Endothelial cell of umbilical vein (primary cell): ENCODE measurements around the gene SLC17A9. TPM values are rescaled to one million over a fixed set of nuclear protein-coding genes. Genes with fewer than 3 reads are reported as not detected.

Source experiments
- BruUV-seq: library from RNA; stranded (reverse); fragments of 400-500 nt; replicated peaks from 2 replicates; lab custom pipeline; 2021; lab: Mats Ljungman, UMichigan
- CTCF ChIA-PET: fragments of 300-600, 350-600 bp; sonication (Branson Sonifier 250); formaldehyde crosslinking; loops from one replicate; lab custom pipeline; 2021; ENCODE audit warnings: antibody characterized with exemption, inconsistent platforms; lab: Charles Lee
- POLR2A ChIA-PET: fragments of 300-600, 350-600 bp; sonication (Branson Sonifier 250); formaldehyde crosslinking; loops from one replicate; lab custom pipeline; 2021; ENCODE audit warnings: antibody characterized with exemption, inconsistent platforms; lab: Charles Lee
- DNase-seq: peaks from one replicate; pipeline ENCODE4 v3.0.0-alpha.2; 2011; ENCODE audit warnings: low read depth, low spot score
- FAIRE-seq: peaks from 2 replicates; lab custom pipeline; 2011; peaks lifted over from hg19 to GRCh38; lab: Jason Lieb, UNC
- H2AFZ ChIP-seq: 2 replicates; pipeline ENCODE4 v1.6.0; 2012; ENCODE audit warnings: low read depth, low read length, control low read depth, inconsistent platforms
- H3K27ac ChIP-seq: 2 replicates; pipeline ENCODE4 v1.5.1; 2011; ENCODE audit warnings: low read depth, mild to moderate bottlenecking, control low read depth, low read length, moderate library complexity; ENCODE audit not compliant: insufficient read depth
- H3K27me3 ChIP-seq, 2 experiments: 2 replicates each; pipeline versions ENCODE4 v1.6.0 to v1.6.1; 2011; ENCODE audit warnings: low read length in 2 of 2, mixed read lengths in 1 of 2; ENCODE audit not compliant: control insufficient read depth in 2 of 2, insufficient read depth in 2 of 2
- H3K36me3 ChIP-seq, 2 experiments: 2 replicates in 1 of 2; 3 replicates in 1 of 2; pipeline ENCODE4 v1.5.1; 2011; ENCODE audit warnings: low read length in 2 of 2, mild to moderate bottlenecking in 1 of 2, moderate library complexity in 1 of 2; ENCODE audit not compliant: control insufficient read depth in 2 of 2, insufficient read depth in 2 of 2; ENCODE audit errors: extremely low read depth in 1 of 2
- H3K4me1 ChIP-seq: 3 replicates; pipeline ENCODE4 v1.5.1; 2011; ENCODE audit warnings: mild to moderate bottlenecking, low read length; ENCODE audit not compliant: control insufficient read depth, insufficient read depth; ENCODE audit errors: extremely low read depth
- H3K4me2 ChIP-seq: 2 replicates; pipeline ENCODE4 v1.6.1; 2011; ENCODE audit warnings: low read length, control low read depth, mixed read lengths; ENCODE audit not compliant: insufficient read depth
- H3K4me3 ChIP-seq, 3 experiments: fragments of 200-600 bp in 1 of 3; sonication (generic), shearing (Covaris generic) in 1 of 3; replicated peaks in 1 of 3; 2 replicates each; pipeline ENCODE4 v1.5.1; 2011 to 2016; ENCODE audit warnings: control low read depth in 3 of 3, low read length in 3 of 3, mild to moderate bottlenecking in 2 of 3, inconsistent platforms in 1 of 3, low read depth in 1 of 3, moderate library complexity in 1 of 3; ENCODE audit not compliant: insufficient read depth in 1 of 3
- H3K79me2 ChIP-seq: 2 replicates; pipeline ENCODE4 v1.6.0; 2012; ENCODE audit warnings: low read length, inconsistent platforms; ENCODE audit not compliant: control insufficient read depth, insufficient read depth
- H3K9ac ChIP-seq: replicated peaks from 2 replicates; pipeline ENCODE3; 2011; ENCODE audit warnings: low read length, control low read depth; ENCODE audit not compliant: insufficient read depth; ENCODE audit errors: extremely low read depth
- H3K9me1 ChIP-seq: replicated peaks from 3 replicates; pipeline ENCODE4 v1.6.0; 2011; ENCODE audit warnings: mild to moderate bottlenecking, low read length; ENCODE audit not compliant: control insufficient read depth, insufficient read depth; ENCODE audit errors: extremely low read depth
- H3K9me3 ChIP-seq: replicated peaks from 2 replicates; pipeline ENCODE4 v1.5.1; 2012; ENCODE audit warnings: low read length, inconsistent platforms; ENCODE audit not compliant: control insufficient read depth, insufficient read depth
- H4K20me1 ChIP-seq: replicated peaks from 2 replicates; pipeline ENCODE3; 2011; ENCODE audit warnings: mild to moderate bottlenecking, low read length; ENCODE audit not compliant: control insufficient read depth, insufficient read depth; ENCODE audit errors: extremely low read depth
- EZH2 ChIP-seq: IDR thresholded peaks from 2 replicates; pipeline ENCODE4 v1.6.1; 2012; ENCODE audit warnings: borderline replicate concordance, low read depth, mild to moderate bottlenecking, moderate library complexity, low read length, inconsistent platforms; ENCODE audit not compliant: severe bottlenecking
- MYC ChIP-seq: IDR thresholded peaks from one replicate; pipeline ENCODE4 v1.6.1; 2011; ENCODE audit warnings: mild to moderate bottlenecking, low read depth, low read length
- POLR2A ChIP-seq: IDR thresholded peaks from 2 replicates; pipeline ENCODE4 v1.6.1; 2012; ENCODE audit warnings: low read depth, mild to moderate bottlenecking, control low read depth, low read length
- POLR2AphosphoS5 ChIP-seq: IDR thresholded peaks from 2 replicates; pipeline ENCODE4 v1.6.1; 2012; ENCODE audit warnings: low read depth, mild to moderate bottlenecking, control low read depth, low read length, moderate library complexity; ENCODE audit not compliant: insufficient read depth
- dilution Hi-C: fragments of 300-500 bp; cut with MboI; formaldehyde crosslinking; loops from one replicate; pipeline ENCODE4 v1.15.0; 2019; ENCODE audit warnings: low sequenced_read_pairs; ENCODE audit not compliant: extremely low pct_ligation_motif_present
- intact Hi-C: fragments of 100-400 bp; cut with micrococcal nuclease; formaldehyde crosslinking; loops from one replicate; pipeline ENCODE4 v1.10.0; 2022
- polyA plus RNA-seq, 4 experiments: library from polyadenylated mRNA; depleted of rRNA in 3 of 4; stranded (reverse) in 3 of 4; unstranded in 1 of 4; fragments of >200 nt; gene quantifications; 2 replicates each; pipeline versions ENCODE4 v1.2.1 to v1.2.3, GENCODE V29; 2011 to 2012; ENCODE audit warnings: missing spikeins in 1 of 4
- total RNA-seq: library from RNA; stranded (reverse); gene quantifications from 2 replicates; pipeline ENCODE4 v1.2.3, GENCODE V29; 2021
- TF ChIP-seq, protein P1 (sequence below): IDR thresholded peaks from 2 replicates; pipeline ENCODE4 v1.6.1; 2011; ENCODE audit not compliant: insufficient read depth, insufficient read length

The SLC17A9 gene
- total and polyA plus RNA-seq, 2 donors (not counting 3 experiments of a cell fraction or from before 2014, with no cell fraction given), result 38.2 to 44.5 TPM

DNA sequence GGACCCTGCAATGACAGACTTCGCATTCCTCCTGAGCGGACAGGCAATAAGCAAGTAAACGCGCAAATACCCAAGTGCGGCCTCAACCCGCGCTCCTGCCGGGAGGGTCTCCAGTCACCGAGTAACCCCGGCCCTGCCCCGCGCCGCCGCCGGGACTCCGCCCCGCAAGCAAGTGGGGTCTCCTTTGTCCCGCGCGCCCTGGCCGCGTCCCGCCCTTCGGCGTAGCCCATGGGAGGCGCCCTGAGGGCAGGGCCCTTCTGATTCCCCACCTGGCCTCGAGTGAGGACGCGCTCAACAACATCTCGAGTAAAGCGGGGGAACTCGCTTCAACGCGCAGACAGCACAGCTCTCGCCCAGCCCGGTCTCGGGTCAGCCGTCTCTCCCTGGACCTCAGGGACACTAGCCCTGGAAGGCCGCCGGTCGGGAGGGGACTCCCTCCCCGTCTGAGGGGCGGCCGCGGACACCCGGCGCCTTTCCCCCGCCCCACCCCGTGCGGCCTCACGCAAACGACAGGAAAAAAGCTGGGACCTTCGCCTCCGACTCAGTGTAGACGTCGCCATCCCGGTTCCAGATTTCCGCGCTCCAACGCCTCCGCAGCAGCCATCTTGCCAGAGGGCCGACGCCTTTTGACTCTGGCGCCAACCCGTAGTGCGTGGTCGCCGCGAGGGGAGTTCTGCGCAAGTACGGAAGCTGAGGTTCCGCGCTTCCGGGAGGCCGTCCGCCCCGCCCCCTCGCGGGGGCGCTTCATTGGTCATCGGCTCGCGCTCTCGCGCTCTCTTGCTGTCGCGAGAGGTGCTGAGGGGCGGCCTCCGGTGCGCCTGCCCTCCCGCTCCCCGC is 15.0 kb upstream of the SLC17A9 start:
- H4K20me1 ChIP-seq, result no peaks in the 10 kb centered on the region
- peak; percentile 95 for DNase-seq
- no peaks in the 10 kb centered on the region for H3K9me1 ChIP-seq
- H3K4me2 ChIP-seq, result peak overlapping the region; percentile 98
- TF ChIP-seq POLR2AphosphoS5 (peak; percentile 88), POLR2A (peak; percentile 82), MYC (peak; percentile 95), EZH2 (no peak)
- TF ChIP-seq, protein P1, sequence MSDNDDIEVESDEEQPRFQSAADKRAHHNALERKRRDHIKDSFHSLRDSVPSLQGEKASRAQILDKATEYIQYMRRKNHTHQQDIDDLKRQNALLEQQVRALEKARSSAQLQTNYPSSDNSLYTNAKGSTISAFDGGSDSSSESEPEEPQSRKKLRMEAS, result peak; percentile 86
- H3K79me2 ChIP-seq, result peaks cover 85% of the 10 kb centered on the region
- no peaks in the 10 kb centered on the region for H3K27me3 ChIP-seq
- intact Hi-C loops, result loop anchor here (1.0 kb wide), 2 partner anchors 8 to 15 kb away; partner anchors contain the start of gene SLC17A9
- BruUV-seq, result no TSS peak
- peaks cover 2 to 8% of the 10 kb centered on the region in 2 experiments for H3K36me3 ChIP-seq
- H3K9ac ChIP-seq, result peak overlapping the region; percentile 92
- H2AFZ ChIP-seq, result peak overlapping the region; percentile 19
- ChIA-PET CTCF (interaction anchor here (1.0 to 2.4 kb wide), 11 partner anchors 10 to 72 kb away, joined by 3 to 9 read pairs (median 5); partner anchors contain the start of genes DIDO1 and SLC17A9), POLR2A (no interaction called here)
- H3K9me3 ChIP-seq, result no peaks in the 10 kb centered on the region
- peak; percentile 84 for FAIRE-seq
- peak overlapping the region; percentile 97 to 99 (median 98) for H3K4me3 ChIP-seq
- dilution Hi-C loops, result no loop called here
- H3K4me1 ChIP-seq, result peaks cover 6% of the 10 kb centered on the region
- H3K27ac ChIP-seq, result peak overlapping the region; percentile 65
